Brain pericyte (primary cell): ENCODE results near the gene CRTAC1.
"Not testable (repeated sequence)": the region's sequence is repeated elsewhere in the genome, so short reads cannot be mapped to it uniquely, and the experiment has no call there.

Source experiments
- DNase-seq: peaks from one replicate; pipeline ENCODE4 v3.0.0-alpha.2; 2012; ENCODE audit warnings: low read depth, low spot score

CRTAC1 gene

DNA sequence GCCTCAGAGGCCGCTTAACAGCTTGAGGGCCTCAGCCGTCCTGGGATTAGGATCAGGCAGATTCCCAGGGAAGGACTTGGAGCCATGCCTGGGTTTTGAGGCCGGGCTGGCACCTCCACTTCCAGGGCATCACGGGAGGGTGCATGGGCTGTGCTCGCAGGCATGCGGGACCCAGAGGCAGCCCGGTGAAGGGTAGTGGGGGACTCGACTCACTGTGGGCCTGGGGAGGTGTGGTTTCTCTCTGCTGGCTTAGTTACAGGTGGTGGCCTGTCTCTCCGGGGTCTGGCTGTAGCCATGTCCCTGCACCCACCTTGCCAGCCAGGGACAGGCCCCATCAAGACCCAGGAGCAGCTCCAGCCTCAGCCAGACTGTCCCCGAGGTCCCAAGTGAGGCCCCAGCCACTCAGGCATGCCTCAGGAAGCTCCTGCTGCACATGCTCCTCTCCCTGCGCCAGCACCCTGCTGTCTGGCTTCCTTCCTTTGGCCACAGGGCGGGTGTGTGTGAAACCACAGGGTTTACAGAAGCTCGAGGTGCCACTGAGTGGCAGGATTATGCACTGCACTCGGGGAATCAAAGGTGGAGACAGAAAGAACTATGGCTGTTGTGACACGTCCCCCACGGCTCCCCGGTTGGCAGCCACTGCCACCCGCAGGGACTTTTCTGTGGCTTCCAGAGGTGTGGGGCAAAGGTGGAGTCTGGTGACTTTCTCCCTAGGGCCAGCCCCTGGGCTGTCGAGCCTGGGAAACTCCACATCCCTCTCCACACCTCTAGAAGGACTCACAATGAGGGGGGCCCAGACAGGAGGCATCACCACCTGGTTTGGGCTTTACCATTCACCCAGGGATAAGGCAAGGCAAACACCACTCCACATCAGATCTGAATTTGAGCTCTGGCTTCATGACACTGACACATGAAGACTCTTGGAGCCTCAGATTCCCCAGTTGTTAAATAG, 161.1 kb downstream of the CRTAC1 start:
- DNase-seq: peak; percentile 20

- no peak for DNase-seq
Measured at GRCh38 chr10:97868134-97868685, 162.2 kb downstream of the CRTAC1 start.

DNA sequence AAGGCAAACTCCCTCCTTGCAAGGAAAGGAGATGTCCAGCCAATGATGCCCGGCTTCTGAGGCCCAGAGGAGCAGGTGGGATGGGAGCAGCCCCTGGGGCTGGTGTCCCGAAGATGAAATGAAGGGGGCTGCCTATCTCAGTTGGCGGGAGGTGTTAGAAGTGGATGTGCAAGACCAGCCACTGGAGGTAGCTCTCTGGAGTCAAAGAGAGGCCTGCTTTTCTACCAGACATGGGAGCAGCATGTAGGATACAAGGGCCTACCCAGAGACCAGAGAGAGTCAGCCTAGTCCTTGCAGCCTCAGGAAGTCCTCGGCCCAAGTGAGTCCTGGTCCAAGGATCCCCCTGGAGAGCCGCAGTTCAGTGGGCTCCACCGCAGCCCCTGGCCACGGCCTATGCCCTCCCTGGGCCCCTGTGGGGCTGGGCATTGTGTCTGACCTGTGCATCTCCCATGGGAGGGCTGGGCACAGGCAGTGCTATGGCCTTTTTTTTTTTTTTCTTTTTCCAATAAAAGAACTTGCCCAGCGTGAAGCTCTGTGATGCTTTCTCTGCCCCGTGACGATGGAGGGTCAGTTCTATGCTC, 163.1 kb downstream of the CRTAC1 start:
- no peak for DNase-seq

- DNase-seq: no peak
Measured at GRCh38 chr10:97866524-97867219, 163.7 kb downstream of the CRTAC1 start.

DNA sequence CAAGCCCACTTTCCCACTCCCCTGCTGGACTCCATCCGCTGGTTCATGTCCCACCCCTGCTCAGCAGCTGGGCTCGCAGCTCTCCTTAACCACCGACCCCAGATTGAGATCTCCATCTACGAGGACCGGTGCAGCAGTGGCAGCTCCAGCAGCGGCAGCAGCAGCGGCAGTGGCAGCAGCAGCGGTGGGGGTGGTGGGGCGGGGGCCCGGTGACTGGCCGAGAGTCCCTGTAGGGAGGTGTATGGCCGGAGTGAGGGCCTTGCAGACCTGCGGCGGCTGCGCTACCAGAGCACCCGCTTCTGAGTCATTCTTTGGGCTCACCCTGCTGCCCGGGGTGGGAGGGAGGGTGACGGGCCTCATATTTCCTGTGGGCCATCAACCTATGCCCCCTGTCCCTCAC, 164.9 kb downstream of the CRTAC1 start:
- DNase-seq: no peak

- no peak for DNase-seq
Measured at GRCh38 chr10:97863808-97864207, 166.6 kb downstream of the CRTAC1 start.

GRCh38 chr10:97861924-97862323, 168.5 kb downstream of the CRTAC1 start:
- DNase-seq: no peak

DNA sequence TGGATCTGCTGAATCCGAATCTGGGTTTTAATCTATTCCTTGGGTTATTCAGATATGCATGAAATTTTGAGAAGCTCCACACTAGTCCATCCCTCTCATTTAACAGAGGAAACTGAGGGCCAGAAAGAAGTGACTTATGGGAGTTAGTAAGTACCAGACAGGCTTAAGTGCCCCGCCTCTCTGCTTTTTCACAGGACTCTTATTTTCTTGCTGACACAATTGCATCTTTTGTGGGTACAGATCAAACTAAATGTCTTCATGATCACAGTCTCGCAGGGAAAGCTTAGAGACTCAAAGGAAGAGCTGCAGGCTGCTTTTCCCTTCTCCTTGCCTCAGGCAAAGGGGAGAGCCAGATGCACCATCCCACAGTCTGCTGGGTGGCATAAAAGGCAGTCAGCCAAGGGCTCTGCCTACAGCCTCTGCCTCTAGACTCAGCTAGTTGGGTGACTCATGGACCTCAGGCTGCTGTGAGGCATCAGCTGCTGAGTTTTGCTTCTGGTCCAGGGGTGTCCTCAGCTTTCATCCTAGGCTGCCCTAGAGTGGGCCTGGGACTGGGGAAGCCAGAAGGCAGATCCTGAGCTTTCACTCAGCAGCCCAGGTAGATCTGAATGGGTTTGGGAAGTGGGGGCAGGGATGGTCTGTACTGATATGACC, 169.2 kb downstream of the CRTAC1 start:
- peak; percentile 22 for DNase-seq

- no peak for DNase-seq
Measured at GRCh38 chr10:97858001-97858439, 172.4 kb downstream of the CRTAC1 start.

- no peak for DNase-seq
Measured at GRCh38 chr10:97854743-97855142, 175.7 kb downstream of the CRTAC1 start.

DNA sequence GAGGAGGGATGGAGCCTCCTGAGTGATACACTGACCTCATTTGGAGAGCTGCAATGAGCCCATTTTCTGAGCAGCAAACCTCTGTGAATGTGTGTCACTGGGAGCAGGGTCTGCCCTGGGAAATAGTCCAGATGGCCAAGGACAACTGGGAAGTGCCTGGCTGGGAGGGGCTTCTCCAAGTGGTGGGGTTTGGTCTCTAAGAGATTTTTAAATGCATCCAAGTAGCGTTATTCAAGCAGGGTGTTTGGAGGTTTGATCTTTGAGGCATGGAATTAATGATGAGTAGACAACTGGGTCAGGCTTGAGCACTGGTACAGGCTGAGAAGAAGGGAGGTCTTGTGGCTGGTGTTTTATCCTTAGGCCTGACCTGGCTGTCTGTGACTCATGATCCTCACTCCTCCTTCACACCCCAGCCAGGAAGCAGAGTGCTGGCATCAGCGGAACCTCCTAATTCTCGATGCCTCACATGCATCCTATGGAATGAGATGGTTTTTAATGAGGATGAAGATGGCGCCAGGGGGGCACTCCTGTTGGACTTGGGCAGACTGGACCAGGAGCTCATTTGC, 177.5 kb downstream of the CRTAC1 start:
- DNase-seq: no peak

DNA sequence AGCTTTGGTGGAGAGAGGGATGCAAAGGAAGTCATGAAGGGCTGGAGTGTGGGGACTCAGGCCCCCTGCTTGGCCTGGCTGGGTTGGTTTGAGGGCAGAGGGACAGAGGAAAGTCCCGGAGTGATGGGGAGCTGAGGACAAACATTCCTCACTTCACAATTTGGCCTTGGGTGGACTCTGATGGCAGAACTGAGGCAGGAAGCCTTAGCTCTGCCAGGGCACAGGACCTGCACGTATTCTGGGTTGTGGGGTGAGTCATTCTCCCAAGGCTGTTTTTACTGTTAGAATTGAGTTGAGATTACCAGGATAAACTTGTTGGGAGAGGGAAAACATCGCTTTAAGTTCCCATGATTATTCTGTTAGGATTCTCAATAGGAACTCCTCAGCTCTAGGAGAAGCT, 178.1 kb downstream of the CRTAC1 start:
- no peak for DNase-seq

GRCh38 chr10:97851341-97852001, 178.9 kb downstream of the CRTAC1 start:
- DNase-seq: no peak

DNA sequence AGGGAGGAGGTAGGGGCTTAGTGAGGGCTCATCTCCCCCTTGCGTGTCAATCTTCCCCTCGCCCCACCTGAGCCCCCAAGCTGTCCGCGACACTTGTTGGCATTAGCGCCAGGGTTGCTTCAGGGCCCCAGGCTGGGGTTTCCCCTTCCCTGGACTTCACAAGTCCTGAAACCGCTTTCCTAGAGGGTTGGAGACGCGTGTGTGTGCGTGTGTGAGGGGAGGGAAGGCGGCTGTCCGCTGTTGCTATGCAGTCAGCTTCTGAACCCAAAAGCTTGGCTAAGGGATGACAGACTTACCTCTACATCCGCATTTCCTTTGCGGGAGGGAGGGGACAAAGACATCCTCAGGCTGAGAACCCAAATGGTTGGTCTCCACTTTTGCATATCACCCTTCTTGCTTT, 180.0 kb downstream of the CRTAC1 start:
- DNase-seq: no peak

GRCh38 chr10:97849687-97850402, 180.6 kb downstream of the CRTAC1 start, which contains the start of gene GOLGA7B:
GOLGA7B (plus strand) TSS chr10:97849843; CDS start chr10:97850304, 461 bp downstream.
- DNase-seq: no peak

DNA sequence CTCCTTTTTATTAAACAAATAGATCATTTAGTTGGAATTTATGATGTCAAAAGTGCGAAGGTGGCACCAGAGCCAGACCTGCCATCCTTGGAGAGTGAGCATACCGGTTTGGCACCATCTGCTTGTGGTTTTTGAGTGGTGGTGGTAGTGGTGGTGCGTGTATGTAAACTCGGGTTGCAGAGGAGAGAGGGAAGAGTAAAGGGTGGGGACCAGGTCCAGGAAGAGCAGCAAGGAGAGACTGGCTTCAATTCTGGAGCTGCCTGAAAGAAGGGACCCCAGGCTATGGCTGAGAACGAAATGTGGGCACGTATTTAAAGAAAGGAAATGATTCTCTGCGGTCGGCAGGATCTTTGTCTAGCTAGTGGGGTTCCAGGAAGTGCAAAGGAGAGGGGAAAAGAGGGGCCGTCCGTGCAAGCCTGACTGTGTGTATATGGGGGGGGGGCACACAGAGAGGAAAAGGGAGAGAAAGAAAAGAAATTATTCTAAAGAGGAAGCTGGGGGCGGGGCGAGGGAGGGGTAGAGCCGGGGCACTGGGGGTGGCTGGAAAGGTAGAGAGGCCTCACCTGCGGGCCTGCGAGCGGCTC, 181.2 kb downstream of the CRTAC1 start:
- DNase-seq: no peak

DNA sequence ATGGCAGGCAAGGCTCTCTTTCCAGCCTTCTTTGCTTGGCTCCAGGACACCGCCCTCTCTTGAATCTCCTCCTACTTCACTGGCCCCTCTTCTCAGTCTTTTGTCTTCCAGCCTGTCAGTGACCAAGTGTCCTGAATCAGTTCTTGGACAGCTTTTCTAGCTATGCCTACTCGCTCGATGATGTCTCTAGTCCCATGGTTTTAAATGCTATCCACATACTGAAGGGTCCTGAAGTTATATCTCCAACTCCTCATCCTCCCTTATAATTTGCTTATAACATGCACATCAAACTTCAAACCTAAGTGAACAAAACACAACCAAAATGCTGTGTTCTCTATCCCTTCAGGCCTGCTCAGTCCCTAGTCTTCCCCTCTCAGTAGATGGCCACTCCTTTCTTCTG, 185.7 kb downstream of the CRTAC1 start:
- no peak for DNase-seq

- not testable (repeated sequence) for DNase-seq
Measured at GRCh38 chr10:97843972-97844371, 186.4 kb downstream of the CRTAC1 start.

DNA sequence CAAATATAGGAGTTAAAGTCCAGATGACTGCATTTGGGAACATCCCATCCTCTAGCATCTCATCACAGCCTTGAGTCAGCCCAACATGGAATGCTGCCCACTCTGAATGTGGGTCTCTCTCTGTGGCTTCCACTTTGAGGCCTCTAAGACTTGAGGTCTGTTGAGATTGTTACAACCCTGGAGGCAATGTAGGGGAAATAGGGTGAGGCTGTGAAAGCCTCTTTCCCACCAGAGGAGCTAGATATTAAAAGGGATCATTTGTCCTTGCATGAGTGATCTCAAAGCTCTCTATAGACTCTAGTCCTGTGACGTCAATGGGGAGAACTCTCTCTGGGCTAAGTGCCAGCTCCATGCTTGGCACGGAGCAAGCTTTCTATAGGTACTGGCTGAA, 187.1 kb downstream of the CRTAC1 start:
- DNase-seq: no peak
